HUES6 (cell line): Measurements from ENCODE around the gene PCNX2.
"Not testable (repeated sequence)": the region's sequence is repeated elsewhere in the genome, so short reads cannot be mapped to it uniquely, and the experiment has no call there.

Source experiments
- H3K27ac ChIP-seq: 2 replicates; pipeline ENCODE4 v1.7.0; 2013; ENCODE audit warnings: low read depth, mild to moderate bottlenecking, low read length, inconsistent platforms
- H3K27me3 ChIP-seq: 2 replicates; pipeline ENCODE4 v1.6.1; 2013; ENCODE audit warnings: low read length; ENCODE audit not compliant: control insufficient read depth, insufficient read depth
- H3K36me3 ChIP-seq: 2 replicates; pipeline ENCODE4 v1.6.1; 2013; ENCODE audit warnings: low read length; ENCODE audit not compliant: control insufficient read depth, insufficient read depth
- H3K4me1 ChIP-seq: 2 replicates; pipeline ENCODE4 v1.6.1; 2013; ENCODE audit warnings: low read length; ENCODE audit not compliant: control insufficient read depth, insufficient read depth
- H3K4me3 ChIP-seq: 2 replicates; pipeline ENCODE4 v1.5.1; 2013; ENCODE audit warnings: low read depth, low read length
- H3K9ac ChIP-seq: one replicate; pipeline ENCODE4 v1.6.1; 2013; ENCODE audit warnings: mild to moderate bottlenecking, low read length
- H3K9me3 ChIP-seq: 2 replicates; pipeline ENCODE4 v1.6.1; 2013; ENCODE audit warnings: low read depth, low read length; ENCODE audit not compliant: control insufficient read depth, insufficient read depth

The PCNX2 gene

GRCh38 chr1:233151861-233152260 lies 143.7 kb downstream of the PCNX2 start:
- no peak overlapping the region for H3K27ac ChIP-seq
- H3K4me1 ChIP-seq = no peaks in the 10 kb centered on the region
- H3K27me3 ChIP-seq = no peaks in the 10 kb centered on the region
- H3K4me3 ChIP-seq = no peak overlapping the region
- no peaks in the 10 kb centered on the region for H3K9me3 ChIP-seq
- H3K9ac ChIP-seq = no peak overlapping the region
- peaks cover 60% of the 10 kb centered on the region for H3K36me3 ChIP-seq

GRCh38 chr1:233144434-233144833 lies 151.1 kb downstream of the PCNX2 start:
- no peak overlapping the region for H3K9ac ChIP-seq
- H3K4me3 ChIP-seq = no peak overlapping the region
- no peaks in the 10 kb centered on the region for H3K9me3 ChIP-seq
- no peaks in the 10 kb centered on the region for H3K27me3 ChIP-seq
- H3K27ac ChIP-seq = no peak overlapping the region
- H3K36me3 ChIP-seq = peaks cover 31% of the 10 kb centered on the region
- 0 out of 2 replicates have a peak, but pooled peaks cover 10% of the 10 kb centered on the region for H3K4me1 ChIP-seq

GRCh38 chr1:233143241-233143640 lies 152.3 kb downstream of the PCNX2 start:
- Histone ChIP-seq H3K36me3 (peaks cover 30% of the 10 kb centered on the region), H3K4me1 (0 out of 2 replicates have a peak, but pooled peaks cover 10% of the 10 kb centered on the region), H3K4me3 (no peak overlapping the region), H3K9me3 (no peaks in the 10 kb centered on the region), H3K27ac (no peak overlapping the region), H3K9ac (no peak overlapping the region), H3K27me3 (no peaks in the 10 kb centered on the region)

- no peaks in the 10 kb centered on the region for H3K27me3 ChIP-seq
- peaks cover 26% of the 10 kb centered on the region for H3K36me3 ChIP-seq
- H3K4me3 ChIP-seq = no peak overlapping the region
- H3K9me3 ChIP-seq = no peaks in the 10 kb centered on the region
- 0 out of 2 replicates have a peak, but pooled peaks cover 10% of the 10 kb centered on the region for H3K4me1 ChIP-seq
- H3K9ac ChIP-seq = no peak overlapping the region
- peak overlapping the region; percentile 43; the same call in 1 of the 2 replicates for H3K27ac ChIP-seq
These were observed 154.6 kb downstream of the PCNX2 start for GRCh38 chr1:233140974-233141373.

GRCh38 chr1:233140499-233140898 lies 155.0 kb downstream of the PCNX2 start:
- Histone ChIP-seq H3K27me3 (no peaks in the 10 kb centered on the region), H3K36me3 (peaks cover 27% of the 10 kb centered on the region), H3K9ac (no peak overlapping the region), H3K4me3 (no peak overlapping the region), H3K27ac (peak overlapping the region; percentile 43; the same call in 1 of the 2 replicates), H3K4me1 (0 out of 2 replicates have a peak, but pooled peaks cover 10% of the 10 kb centered on the region), H3K9me3 (no peaks in the 10 kb centered on the region)

- H3K27me3 ChIP-seq = no peaks in the 10 kb centered on the region
- H3K36me3 ChIP-seq = peaks cover 38% of the 10 kb centered on the region
- no peaks in the 10 kb centered on the region for H3K9me3 ChIP-seq
- no peak overlapping the region for H3K27ac ChIP-seq
- H3K9ac ChIP-seq = no peak overlapping the region
- H3K4me1 ChIP-seq = 0 out of 2 replicates have a peak, but pooled peaks cover 10% of the 10 kb centered on the region
- H3K4me3 ChIP-seq = no peak overlapping the region
These were observed 156.5 kb downstream of the PCNX2 start for GRCh38 chr1:233138788-233139585.

GRCh38 chr1:233135833-233136232 lies 159.7 kb downstream of the PCNX2 start:
- H3K27ac ChIP-seq = no peak overlapping the region
- H3K27me3 ChIP-seq = no peaks in the 10 kb centered on the region
- no peak overlapping the region for H3K4me3 ChIP-seq
- H3K36me3 ChIP-seq = peaks cover 60% of the 10 kb centered on the region
- no peaks in the 10 kb centered on the region for H3K4me1 ChIP-seq
- H3K9ac ChIP-seq = no peak overlapping the region
- H3K9me3 ChIP-seq = no peaks in the 10 kb centered on the region

GRCh38 chr1:233132445-233132844 lies 163.1 kb downstream of the PCNX2 start:
- no peaks in the 10 kb centered on the region for H3K27me3 ChIP-seq
- H3K36me3 ChIP-seq = peaks cover 79% of the 10 kb centered on the region
- no peak overlapping the region for H3K9ac ChIP-seq
- H3K4me1 ChIP-seq = no peaks in the 10 kb centered on the region
- no peak overlapping the region for H3K27ac ChIP-seq
- H3K4me3 ChIP-seq = no peak overlapping the region
- no peaks in the 10 kb centered on the region for H3K9me3 ChIP-seq

GRCh38 chr1:233129031-233129430 lies 166.5 kb downstream of the PCNX2 start:
- H3K36me3 ChIP-seq = peaks cover 70% of the 10 kb centered on the region
- H3K4me3 ChIP-seq, H3K9me3 ChIP-seq, H3K27me3 ChIP-seq, H3K4me1 ChIP-seq, H3K9ac ChIP-seq, H3K27ac ChIP-seq: not testable (repeated sequence)

- H3K4me3 ChIP-seq = no peak overlapping the region
- H3K9me3 ChIP-seq = no peaks in the 10 kb centered on the region
- no peaks in the 10 kb centered on the region for H3K27me3 ChIP-seq
- peaks cover 56% of the 10 kb centered on the region for H3K36me3 ChIP-seq
- no peak overlapping the region for H3K27ac ChIP-seq
- no peak overlapping the region for H3K9ac ChIP-seq
- H3K4me1 ChIP-seq = no peaks in the 10 kb centered on the region
These were observed 168.4 kb downstream of the PCNX2 start for GRCh38 chr1:233127157-233127556.

GRCh38 chr1:233122779-233123178 lies 172.7 kb downstream of the PCNX2 start:
- no peaks in the 10 kb centered on the region for H3K4me1 ChIP-seq
- no peaks in the 10 kb centered on the region for H3K27me3 ChIP-seq
- peaks cover 28% of the 10 kb centered on the region for H3K36me3 ChIP-seq
- H3K9me3 ChIP-seq = no peaks in the 10 kb centered on the region
- no peak overlapping the region for H3K9ac ChIP-seq
- no peak overlapping the region for H3K27ac ChIP-seq
- H3K4me3 ChIP-seq = no peak overlapping the region
